PC-9 (cell line): Measurements from ENCODE around the gene PKNOX2.

ENCODE experiments used
- CTCF ChIP-seq: fragments of 200-600 bp; sonication (generic); conservative IDR thresholded peaks from 2 replicates; pipeline ENCODE4 v1.6.1; 2017; ENCODE audit warnings: mixed run types, antibody characterized with exemption, mild to moderate bottlenecking, moderate library complexity
- EZH2 ChIP-seq: fragments of 200-600 bp; sonication (generic); IDR thresholded peaks from 2 replicates; pipeline ENCODE4 v1.8.0; 2017; ENCODE audit warnings: antibody characterized with exemption, low read depth

GRCh38 chr11:125401235-125401634, 236.7 kb downstream of the PKNOX2 start:
- TF ChIP-seq CTCF (no peak), EZH2 (no peak)
